Activated CD8-positive, alpha-beta memory T cell treated with anti-CD3 and anti-CD28 coated beads, Interleukin-2, amount 50 U/mL, for 24 hours (primary cell): ENCODE data around the gene BCL7B.
"Not testable (repeated sequence)": the region's sequence is repeated elsewhere in the genome, so short reads cannot be mapped to it uniquely, and the experiment has no call there.

ENCODE experiments used
- DNase-seq: peaks from one replicate; pipeline ENCODE4 v3.0.0-alpha.2; 2020; ENCODE audit errors: extremely low read depth

BCL7B gene

DNA sequence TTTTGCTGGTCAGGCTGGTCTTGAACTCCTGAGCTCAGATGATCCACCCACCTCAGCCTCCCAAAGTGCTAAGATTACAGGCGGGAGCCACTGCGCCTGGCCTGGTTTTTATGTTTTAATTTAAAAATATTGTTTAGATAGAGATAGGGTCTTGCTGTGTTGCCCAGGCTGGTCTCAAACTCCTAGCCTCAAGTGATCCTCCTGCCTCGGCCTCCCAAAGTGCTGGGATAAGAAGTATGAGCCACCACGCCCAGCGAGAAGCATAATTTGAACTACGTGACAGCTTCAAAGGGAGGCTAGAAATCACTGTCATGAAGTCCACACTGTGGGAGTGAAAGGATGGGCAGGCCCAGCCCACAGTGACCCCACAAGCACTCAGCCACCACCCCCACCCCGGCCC, 21.6 kb downstream of the BCL7B start:
- DNase-seq, result not testable (repeated sequence)

DNA sequence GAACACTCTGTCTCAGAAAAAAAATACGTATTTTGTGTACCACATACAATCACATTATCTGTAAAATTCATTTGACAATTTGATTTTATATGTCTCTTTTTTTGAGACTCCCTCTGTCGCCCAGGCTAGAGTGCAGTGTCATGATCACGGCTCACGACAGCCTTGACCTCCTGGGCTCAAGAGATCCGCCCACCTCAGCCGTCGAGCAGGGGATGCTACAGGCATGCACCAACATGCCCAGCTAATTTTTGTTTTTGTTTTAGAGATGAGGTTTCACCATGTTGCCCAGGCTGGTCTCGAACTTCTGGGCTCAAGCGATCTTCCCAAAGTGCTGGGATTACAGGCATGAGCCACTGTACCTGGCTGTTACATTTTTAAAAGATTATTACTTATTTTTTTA, 23.7 kb downstream of the BCL7B start:
- DNase-seq, result no peak

DNA sequence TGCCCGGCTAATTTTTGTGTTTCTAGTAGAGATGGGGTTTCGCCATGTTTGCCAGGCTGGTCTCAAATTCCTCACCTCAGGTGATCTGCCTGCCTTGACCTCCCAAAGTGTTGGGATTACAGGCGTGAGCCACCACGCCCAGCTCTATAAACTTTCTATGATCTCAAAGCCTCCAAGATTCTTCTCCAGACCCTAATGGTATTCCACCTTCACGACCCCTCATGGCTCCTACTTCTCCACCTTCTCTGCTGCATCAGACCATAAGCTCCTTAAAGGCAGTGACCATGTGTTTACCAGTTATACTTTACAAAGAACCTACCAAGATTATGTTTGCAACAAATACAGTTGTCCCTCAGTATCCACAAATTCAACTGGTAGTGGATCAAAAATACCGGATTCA, 25.3 kb downstream of the BCL7B start:
- no peak for DNase-seq

- no peak for DNase-seq
Measured at GRCh38 chr7:73530800-73531199, 26.7 kb downstream of the BCL7B start.

- no peak for DNase-seq
Measured at GRCh38 chr7:73526896-73527821, 30.3 kb downstream of the BCL7B start.

GRCh38 chr7:73526158-73526494, 31.4 kb downstream of the BCL7B start:
- not testable (repeated sequence) for DNase-seq

GRCh38 chr7:73522105-73522872, 35.2 kb downstream of the BCL7B start, which contains the start of gene BAZ1B:
Gene BAZ1B (minus strand): TSS chr7:73522293. CDS start chr7:73521933, 360 bp downstream.
- DNase-seq, result peak; percentile 92

GRCh38 chr7:73521636-73522104, 35.8 kb downstream of the BCL7B start:
- no peak for DNase-seq

DNA sequence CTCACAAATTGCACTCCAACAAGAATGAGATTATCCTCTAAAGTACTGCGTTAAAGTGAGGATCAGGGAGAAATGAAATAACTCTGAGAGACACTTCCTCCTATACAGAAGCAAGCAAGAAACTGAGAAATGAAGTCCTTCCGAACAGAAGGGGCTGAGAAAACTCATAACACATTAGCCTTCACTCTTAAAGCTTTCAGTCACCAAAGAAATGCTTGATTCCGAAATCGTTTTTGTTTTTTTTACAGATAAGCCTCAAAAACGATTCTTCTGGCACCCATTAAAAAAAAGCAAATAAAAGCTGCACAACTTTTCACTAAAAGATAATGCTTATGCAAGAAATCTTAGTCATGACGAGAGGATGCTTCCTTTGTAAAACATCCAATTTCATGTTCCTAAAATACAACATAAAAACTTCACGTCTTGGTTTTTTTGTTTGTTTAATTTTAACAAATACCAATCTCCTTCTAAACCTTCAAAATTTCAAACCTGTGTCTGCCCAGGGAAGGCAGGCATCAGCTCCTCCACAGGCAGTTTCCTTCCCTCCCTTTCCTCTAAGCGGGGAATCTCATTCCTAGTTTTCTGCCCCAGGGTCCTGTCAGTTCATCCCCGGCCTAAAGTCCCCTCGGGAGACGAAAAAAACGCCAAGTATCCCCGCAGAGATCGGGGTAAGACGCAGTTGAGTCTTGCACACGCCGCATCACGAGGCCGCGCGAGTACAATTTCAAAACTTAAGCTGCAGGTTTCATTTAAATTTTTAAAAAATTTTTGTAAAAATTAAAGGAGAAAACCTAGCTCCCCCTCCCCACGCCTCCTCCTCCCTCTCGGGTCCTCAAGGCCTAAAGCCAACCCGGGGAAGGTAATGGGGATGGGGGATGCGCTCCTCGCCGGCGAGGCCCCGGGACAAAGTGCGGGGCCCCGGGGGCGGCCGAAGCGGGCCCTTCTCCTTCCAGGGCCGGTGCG, 36.5 kb downstream of the BCL7B start:
- DNase-seq, result no peak

- no peak for DNase-seq
Measured at GRCh38 chr7:73519867-73520672, 37.4 kb downstream of the BCL7B start.

GRCh38 chr7:73518470-73518869, 39.0 kb downstream of the BCL7B start:
- no peak for DNase-seq

GRCh38 chr7:73517241-73517995, 40.1 kb downstream of the BCL7B start:
- DNase-seq, result no peak

DNA sequence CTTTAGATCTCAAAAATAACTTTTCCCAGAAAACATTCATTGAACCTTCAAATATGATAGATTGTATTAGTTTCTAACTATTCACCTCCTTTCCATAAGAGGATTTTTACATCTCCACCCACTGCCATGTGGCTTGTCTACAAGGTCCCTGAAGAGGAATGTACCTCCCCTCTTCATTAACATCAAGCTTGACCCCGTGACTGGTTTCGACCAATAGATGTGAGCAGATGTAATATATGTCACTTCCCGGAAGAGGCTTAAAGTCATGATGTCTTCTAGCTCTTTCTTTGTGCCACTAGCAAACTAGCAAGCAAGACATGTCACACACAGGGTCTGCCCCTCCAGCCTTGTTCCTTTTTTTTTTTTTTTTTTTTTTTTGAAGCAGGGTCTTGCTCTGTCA, 42.3 kb downstream of the BCL7B start:
- DNase-seq, result no peak

GRCh38 chr7:73512018-73512780, 45.3 kb downstream of the BCL7B start:
- DNase-seq, result no peak

DNA sequence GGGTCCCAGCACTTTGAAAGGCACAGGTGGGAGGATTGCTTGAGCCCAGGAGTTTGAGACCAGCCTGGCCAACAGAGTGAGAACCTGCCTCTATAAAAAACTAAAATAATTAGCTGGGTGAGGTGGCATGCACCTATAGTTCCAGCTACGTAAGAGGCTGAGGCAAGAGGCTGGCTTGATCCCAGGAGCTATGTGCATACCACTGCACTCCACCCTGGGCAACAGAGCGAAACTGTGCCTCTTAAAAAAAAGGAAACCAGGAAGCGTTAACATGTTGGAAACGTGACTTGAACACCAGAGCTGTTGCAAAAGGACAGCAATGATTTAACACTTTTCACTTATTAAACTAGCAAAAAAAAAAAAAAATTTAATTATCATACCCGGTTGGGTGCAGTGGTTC, 48.0 kb downstream of the BCL7B start:
- no peak for DNase-seq

- no peak for DNase-seq
Measured at GRCh38 chr7:73507556-73507955, 49.9 kb downstream of the BCL7B start.

DNA sequence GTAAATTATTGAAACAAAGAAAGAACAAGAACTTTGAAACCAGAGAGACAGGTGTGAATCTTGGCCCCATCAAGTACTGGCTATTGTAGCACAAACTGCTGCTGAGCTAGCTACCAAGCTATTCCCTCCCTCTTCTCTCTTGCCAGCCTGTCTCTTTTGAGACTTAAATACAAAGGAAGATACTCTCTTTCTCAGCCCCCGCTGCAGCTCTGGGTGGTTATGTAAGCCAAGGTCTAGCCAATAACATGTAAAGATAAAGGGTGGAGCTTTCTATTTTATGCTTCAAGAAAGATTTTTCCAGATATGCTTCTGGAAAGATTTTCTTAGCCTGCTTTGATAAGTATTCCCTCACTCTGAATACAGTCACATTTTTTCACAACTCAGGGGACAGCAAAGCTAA, 52.6 kb downstream of the BCL7B start:
- DNase-seq, result no peak

DNA sequence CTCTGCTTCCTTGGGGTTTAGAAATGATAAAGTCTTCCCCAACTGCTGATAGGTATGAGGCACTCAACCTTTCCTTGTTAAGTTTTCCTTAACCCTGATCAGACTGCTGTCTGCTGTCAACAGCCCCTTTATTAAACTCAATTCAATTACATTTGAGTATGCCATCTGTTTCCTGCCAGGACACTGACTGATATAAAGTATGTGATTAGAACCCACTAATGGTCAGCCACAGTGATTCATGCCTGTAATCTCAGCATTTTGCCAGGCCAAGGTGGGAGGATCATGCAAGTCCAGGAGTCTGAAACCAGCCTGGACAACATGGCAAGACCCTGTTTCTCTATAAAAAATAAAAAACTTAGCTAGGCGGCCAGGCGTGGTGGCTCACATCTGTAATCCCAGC, 53.5 kb downstream of the BCL7B start:
- DNase-seq, result no peak

GRCh38 chr7:73503229-73503628, 54.3 kb downstream of the BCL7B start:
- DNase-seq, result no peak
